ENCODE measurements around the gene FAM72D.
"Not testable (repeated sequence)": the region's sequence is repeated elsewhere in the genome, so short reads cannot be mapped to it uniquely, and the experiment has no call there.

Gene FAM72D

DNA sequence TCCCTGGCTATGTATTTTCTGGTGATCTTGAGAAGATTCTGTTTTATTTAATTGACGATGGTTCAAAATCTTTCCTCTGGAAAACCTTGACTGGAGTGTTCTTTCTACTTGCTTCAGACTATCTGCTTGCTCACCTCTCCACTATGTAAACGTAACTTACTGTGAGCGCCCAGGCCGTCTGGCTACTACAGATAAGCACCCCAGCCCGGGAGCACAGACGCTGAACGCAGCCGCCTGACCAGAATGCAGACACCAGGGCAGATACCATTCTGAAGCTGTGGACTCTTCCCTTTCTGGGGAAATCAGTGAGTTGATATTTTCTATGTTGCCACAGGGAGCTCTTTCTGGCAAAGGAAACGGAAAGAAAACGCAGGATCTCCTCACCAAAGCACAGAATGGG lies 29.3 kb upstream of the FAM72D start:
- not testable (repeated sequence) for H3K4me1 ChIP-seq (ENCODE audit: control insufficient read depth in 1 of 2, insufficient read depth in 2 of 2, low read length in 2 of 2); H3K36me3 ChIP-seq (ENCODE audit: control insufficient read depth in 1 of 2, insufficient read depth in 2 of 2, low read length in 2 of 2); H3K27ac ChIP-seq (ENCODE audit: low read length); H3K27me3 ChIP-seq (ENCODE audit: low read depth, low read length); H3K4me3 ChIP-seq (ENCODE audit: low read depth in 1 of 2, low read length in 2 of 2); H3K9me3 ChIP-seq (ENCODE audit: control insufficient read depth in 1 of 2, low read length in 2 of 2)

DNA sequence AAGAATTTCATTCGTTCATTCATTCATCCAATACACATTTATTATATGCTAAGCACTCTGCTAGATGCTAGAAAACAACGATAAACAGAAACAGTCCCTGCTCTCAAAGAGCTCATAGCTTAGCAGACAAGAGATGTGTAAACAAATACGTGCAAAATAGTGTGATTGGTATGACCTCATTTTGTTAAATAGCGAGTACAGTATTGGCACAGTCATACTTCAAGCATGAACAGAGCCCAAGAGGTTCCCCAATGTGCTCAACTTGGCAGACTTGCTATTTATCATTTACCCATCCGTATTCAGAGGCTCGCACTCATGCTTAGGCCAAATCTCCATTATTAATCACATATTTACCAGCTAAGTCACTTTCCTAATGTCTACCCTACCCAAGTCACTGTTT lies 24.2 kb upstream of the FAM72D start:
- H3K36me3 ChIP-seq (ENCODE audit: control insufficient read depth in 1 of 2, insufficient read depth in 2 of 2, low read length in 2 of 2); H3K9me3 ChIP-seq (ENCODE audit: control insufficient read depth in 1 of 2, low read length in 2 of 2); H3K27ac ChIP-seq (ENCODE audit: low read length); H3K4me1 ChIP-seq (ENCODE audit: control insufficient read depth in 1 of 2, insufficient read depth in 2 of 2, low read length in 2 of 2); H3K27me3 ChIP-seq (ENCODE audit: low read depth, low read length); H3K4me3 ChIP-seq (ENCODE audit: low read depth in 1 of 2, low read length in 2 of 2): not testable (repeated sequence)

DNA sequence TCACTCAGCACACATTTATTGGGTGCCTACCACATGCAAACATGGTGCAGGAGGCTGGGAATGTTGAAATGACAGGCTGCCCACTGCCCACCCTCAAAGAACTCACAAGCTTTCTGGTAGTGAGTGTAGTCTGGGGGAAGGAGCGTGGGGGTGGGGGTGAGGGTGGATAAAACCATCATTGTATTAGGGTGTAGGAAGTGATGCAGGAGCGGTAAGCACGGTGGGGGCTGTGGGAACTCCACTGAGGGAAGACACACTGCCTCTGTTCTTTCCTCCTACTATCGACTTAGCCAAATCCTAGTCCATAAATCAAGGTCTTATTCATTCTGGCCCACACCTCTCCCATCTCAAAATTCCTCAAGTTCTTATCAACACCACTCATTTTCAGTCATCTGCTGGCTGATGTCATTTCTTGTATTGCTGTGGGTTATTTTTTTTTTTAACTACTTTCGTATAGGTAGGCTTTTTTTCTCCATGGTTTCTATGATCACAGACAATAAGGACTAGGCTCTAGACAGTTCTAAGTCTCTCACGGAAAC lies 21.7 kb upstream of the FAM72D start:
- not testable (repeated sequence) for H3K4me3 ChIP-seq (ENCODE audit: low read depth in 1 of 2, low read length in 2 of 2); H3K27ac ChIP-seq (ENCODE audit: low read length); H3K27me3 ChIP-seq (ENCODE audit: low read depth, low read length); H3K9me3 ChIP-seq (ENCODE audit: control insufficient read depth in 1 of 2, low read length in 2 of 2); H3K36me3 ChIP-seq (ENCODE audit: control insufficient read depth in 1 of 2, insufficient read depth in 2 of 2, low read length in 2 of 2); H3K4me1 ChIP-seq (ENCODE audit: control insufficient read depth in 1 of 2, insufficient read depth in 2 of 2, low read length in 2 of 2)

DNA sequence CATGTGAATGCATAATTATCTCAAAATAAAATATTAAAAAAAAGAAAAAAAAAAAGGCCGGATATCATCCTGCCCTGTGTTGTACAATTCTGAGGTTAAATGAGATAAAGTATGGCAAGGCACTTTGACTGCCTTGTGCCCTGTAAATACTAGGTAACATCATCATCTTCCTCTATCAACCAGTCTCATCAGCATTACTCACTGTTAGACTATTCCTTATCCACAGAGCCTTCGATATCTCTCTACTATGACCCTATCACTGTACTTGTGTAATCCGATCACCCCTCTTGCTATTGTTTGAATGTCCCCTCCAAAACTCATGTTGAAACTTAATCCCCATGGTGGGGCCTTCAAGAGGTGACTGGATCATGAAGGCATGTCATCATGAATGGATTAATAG lies 18.9 kb upstream of the FAM72D start:
- not testable (repeated sequence) for H3K27ac ChIP-seq (ENCODE audit: low read length); H3K36me3 ChIP-seq (ENCODE audit: control insufficient read depth in 1 of 2, insufficient read depth in 2 of 2, low read length in 2 of 2); H3K4me3 ChIP-seq (ENCODE audit: low read depth in 1 of 2, low read length in 2 of 2); H3K27me3 ChIP-seq (ENCODE audit: low read depth, low read length); H3K9me3 ChIP-seq (ENCODE audit: control insufficient read depth in 1 of 2, low read length in 2 of 2); H3K4me1 ChIP-seq (ENCODE audit: control insufficient read depth in 1 of 2, insufficient read depth in 2 of 2, low read length in 2 of 2)

GRCh38 chr1:145077872-145078786 lies 17.6 kb upstream of the FAM72D start:
- H3K4me1 ChIP-seq (ENCODE audit: control insufficient read depth in 1 of 2, insufficient read depth in 2 of 2, low read length in 2 of 2); H3K27ac ChIP-seq (ENCODE audit: low read length); H3K9me3 ChIP-seq (ENCODE audit: control insufficient read depth in 1 of 2, low read length in 2 of 2); H3K27me3 ChIP-seq (ENCODE audit: low read depth, low read length); H3K36me3 ChIP-seq (ENCODE audit: control insufficient read depth in 1 of 2, insufficient read depth in 2 of 2, low read length in 2 of 2); H3K4me3 ChIP-seq (ENCODE audit: low read depth in 1 of 2, low read length in 2 of 2): not testable (repeated sequence)

DNA sequence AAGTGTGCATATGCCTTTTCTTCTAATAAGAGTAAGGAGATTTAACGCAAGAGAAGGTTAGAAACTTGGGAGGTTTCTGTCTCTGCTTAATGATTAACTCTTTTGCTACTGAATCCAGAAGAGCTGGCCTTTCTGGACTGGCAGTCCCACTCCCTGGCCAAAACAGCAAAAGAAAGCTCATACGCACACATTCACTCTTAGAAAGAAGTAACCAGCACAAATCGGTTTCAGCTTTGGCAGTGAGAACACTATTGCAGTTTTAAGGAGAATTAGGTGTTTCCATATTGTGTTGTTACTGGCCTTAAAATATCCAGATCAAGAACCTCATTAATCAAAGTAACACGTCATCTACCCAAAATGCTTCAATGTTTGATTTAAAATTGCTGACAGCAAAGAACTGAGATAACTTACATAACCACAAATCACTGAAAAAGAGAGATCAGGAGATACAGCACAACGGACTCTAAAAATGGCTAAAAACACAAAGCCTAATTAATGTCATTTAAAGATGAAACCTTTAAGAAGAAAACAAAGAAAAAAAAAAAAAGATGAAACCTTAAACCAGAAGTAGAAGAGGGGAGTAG lies 16.9 kb upstream of the FAM72D start:
- not testable (repeated sequence) for H3K27ac ChIP-seq (ENCODE audit: low read length); H3K4me3 ChIP-seq (ENCODE audit: low read depth in 1 of 2, low read length in 2 of 2); H3K36me3 ChIP-seq (ENCODE audit: control insufficient read depth in 1 of 2, insufficient read depth in 2 of 2, low read length in 2 of 2); H3K27me3 ChIP-seq (ENCODE audit: low read depth, low read length); H3K4me1 ChIP-seq (ENCODE audit: control insufficient read depth in 1 of 2, insufficient read depth in 2 of 2, low read length in 2 of 2); H3K9me3 ChIP-seq (ENCODE audit: control insufficient read depth in 1 of 2, low read length in 2 of 2)

GRCh38 chr1:145079737-145080136 lies 16.0 kb upstream of the FAM72D start:
- not testable (repeated sequence) for H3K9me3 ChIP-seq (ENCODE audit: control insufficient read depth in 1 of 2, low read length in 2 of 2); H3K4me1 ChIP-seq (ENCODE audit: control insufficient read depth in 1 of 2, insufficient read depth in 2 of 2, low read length in 2 of 2); H3K36me3 ChIP-seq (ENCODE audit: control insufficient read depth in 1 of 2, insufficient read depth in 2 of 2, low read length in 2 of 2); H3K27ac ChIP-seq (ENCODE audit: low read length); H3K4me3 ChIP-seq (ENCODE audit: low read depth in 1 of 2, low read length in 2 of 2); H3K27me3 ChIP-seq (ENCODE audit: low read depth, low read length)

DNA sequence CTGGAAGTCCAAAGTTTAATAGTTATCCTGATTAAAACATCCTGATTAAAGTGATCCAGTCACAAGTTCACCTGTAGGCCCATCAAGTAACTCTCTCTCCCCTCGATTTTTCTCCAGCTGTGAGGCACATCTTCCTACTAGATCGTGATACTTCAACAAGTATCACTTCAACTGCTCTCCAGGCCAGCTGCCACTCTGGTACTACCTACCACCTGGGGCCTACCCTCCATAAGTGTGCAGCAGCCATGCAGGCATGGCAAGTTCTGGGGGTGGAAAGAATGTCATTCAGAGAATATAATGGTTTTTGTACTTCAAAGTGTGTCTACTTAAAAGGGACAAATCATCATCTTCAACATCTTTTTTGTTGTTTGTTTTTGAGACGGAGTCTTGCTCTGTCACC lies 15.6 kb upstream of the FAM72D start:
- H3K27me3 ChIP-seq (ENCODE audit: low read depth, low read length); H3K4me1 ChIP-seq (ENCODE audit: control insufficient read depth in 1 of 2, insufficient read depth in 2 of 2, low read length in 2 of 2); H3K4me3 ChIP-seq (ENCODE audit: low read depth in 1 of 2, low read length in 2 of 2); H3K9me3 ChIP-seq (ENCODE audit: control insufficient read depth in 1 of 2, low read length in 2 of 2); H3K27ac ChIP-seq (ENCODE audit: low read length); H3K36me3 ChIP-seq (ENCODE audit: control insufficient read depth in 1 of 2, insufficient read depth in 2 of 2, low read length in 2 of 2): not testable (repeated sequence)

GRCh38 chr1:145082483-145083255 lies 13.1 kb upstream of the FAM72D start:
- H3K4me1 ChIP-seq (ENCODE audit: control insufficient read depth in 1 of 2, insufficient read depth in 2 of 2, low read length in 2 of 2); H3K4me3 ChIP-seq (ENCODE audit: low read depth in 1 of 2, low read length in 2 of 2); H3K27ac ChIP-seq (ENCODE audit: low read length); H3K27me3 ChIP-seq (ENCODE audit: low read depth, low read length); H3K9me3 ChIP-seq (ENCODE audit: control insufficient read depth in 1 of 2, low read length in 2 of 2); H3K36me3 ChIP-seq (ENCODE audit: control insufficient read depth in 1 of 2, insufficient read depth in 2 of 2, low read length in 2 of 2): not testable (repeated sequence)

DNA sequence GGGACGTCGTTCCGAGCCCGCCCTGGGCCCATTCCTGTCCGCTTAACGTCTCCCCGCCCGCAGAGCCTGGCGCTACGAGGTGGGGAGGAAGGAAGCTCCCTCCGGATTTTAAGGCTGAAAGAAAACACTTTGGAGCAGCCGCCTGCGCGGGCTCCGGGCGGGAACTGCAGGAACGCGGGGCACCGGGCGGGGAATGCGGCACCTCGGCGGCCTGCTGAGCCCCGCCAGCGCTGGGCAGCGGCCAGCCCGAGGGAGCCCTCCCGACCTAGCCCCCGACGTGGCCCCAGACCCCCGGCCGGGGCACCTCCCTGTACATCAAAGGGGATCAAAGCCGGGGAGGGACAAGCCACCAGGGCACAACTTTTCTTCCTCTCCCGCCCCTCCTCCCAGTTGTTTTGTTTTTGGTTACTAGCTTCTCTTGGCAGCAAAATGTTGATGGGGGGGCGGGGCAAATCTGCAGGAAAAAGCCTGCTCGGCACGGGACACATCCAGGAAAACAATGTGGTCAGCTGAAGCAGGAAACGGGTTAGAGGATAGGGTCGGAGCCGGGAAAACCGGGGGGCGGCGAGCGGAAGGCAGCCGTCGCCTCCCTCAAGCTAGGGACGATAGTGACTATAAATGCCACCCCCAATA lies 2.1 kb upstream of the FAM72D start:
- H3K27me3 ChIP-seq (ENCODE audit: low read depth, low read length); H3K4me1 ChIP-seq (ENCODE audit: control insufficient read depth in 1 of 2, insufficient read depth in 2 of 2, low read length in 2 of 2); H3K27ac ChIP-seq (ENCODE audit: low read length); H3K9me3 ChIP-seq (ENCODE audit: control insufficient read depth in 1 of 2, low read length in 2 of 2); H3K36me3 ChIP-seq (ENCODE audit: control insufficient read depth in 1 of 2, insufficient read depth in 2 of 2, low read length in 2 of 2): not testable (repeated sequence)
- peak overlapping the region in 1 of 2 donors; percentile 53 for H3K4me3 ChIP-seq (ENCODE audit: low read depth in 1 of 2, low read length in 2 of 2)

DNA sequence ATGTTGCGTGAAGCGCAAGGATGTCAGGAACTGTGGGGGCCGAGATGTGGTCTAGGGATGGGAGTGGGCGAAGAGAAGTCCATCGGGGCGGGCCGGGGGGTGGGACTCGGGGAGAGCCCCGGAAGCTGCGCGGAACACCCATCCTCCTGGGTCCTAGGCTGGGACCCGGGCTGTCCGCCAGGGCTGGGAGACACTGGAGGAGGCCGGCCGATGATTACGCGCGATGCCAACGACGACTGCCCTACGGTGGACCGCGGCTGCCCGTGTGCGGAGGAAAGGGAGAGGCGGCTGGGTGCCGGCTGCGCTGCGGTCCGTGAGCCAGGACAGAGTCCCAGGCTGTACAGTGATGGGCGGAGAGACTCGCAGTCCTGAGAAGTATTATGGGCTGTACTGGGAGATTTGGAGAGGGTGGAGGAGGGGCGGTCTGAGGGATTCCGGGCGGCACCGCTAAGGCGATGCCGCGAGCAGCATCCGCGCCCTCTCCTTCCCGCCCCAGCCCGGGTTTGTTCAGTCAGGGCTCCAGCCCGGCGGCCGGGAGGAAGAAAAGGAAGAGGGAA lies 1.0 kb upstream of the FAM72D start:
- not testable (repeated sequence) for H3K4me1 ChIP-seq (ENCODE audit: control insufficient read depth in 1 of 2, insufficient read depth in 2 of 2, low read length in 2 of 2); H3K4me3 ChIP-seq (ENCODE audit: low read depth in 1 of 2, low read length in 2 of 2); H3K9me3 ChIP-seq (ENCODE audit: control insufficient read depth in 1 of 2, low read length in 2 of 2); H3K27ac ChIP-seq (ENCODE audit: low read length); H3K36me3 ChIP-seq (ENCODE audit: control insufficient read depth in 1 of 2, insufficient read depth in 2 of 2, low read length in 2 of 2); H3K27me3 ChIP-seq (ENCODE audit: low read depth, low read length)
